C4-2B (cell line): ENCODE data around the gene FPR3.

Source experiments
- ZFX ChIP-seq: fragments of 450-650 bp; IDR thresholded peaks from 2 replicates; pipeline ENCODE4 v1.6.1; 2017
- TF ChIP-seq, protein P1 (sequence below): fragments of 450-650 bp; conservative IDR thresholded peaks from 2 replicates; pipeline ENCODE4 v1.5.1; 2017; ENCODE audit warnings: mild to moderate bottlenecking

DNA sequence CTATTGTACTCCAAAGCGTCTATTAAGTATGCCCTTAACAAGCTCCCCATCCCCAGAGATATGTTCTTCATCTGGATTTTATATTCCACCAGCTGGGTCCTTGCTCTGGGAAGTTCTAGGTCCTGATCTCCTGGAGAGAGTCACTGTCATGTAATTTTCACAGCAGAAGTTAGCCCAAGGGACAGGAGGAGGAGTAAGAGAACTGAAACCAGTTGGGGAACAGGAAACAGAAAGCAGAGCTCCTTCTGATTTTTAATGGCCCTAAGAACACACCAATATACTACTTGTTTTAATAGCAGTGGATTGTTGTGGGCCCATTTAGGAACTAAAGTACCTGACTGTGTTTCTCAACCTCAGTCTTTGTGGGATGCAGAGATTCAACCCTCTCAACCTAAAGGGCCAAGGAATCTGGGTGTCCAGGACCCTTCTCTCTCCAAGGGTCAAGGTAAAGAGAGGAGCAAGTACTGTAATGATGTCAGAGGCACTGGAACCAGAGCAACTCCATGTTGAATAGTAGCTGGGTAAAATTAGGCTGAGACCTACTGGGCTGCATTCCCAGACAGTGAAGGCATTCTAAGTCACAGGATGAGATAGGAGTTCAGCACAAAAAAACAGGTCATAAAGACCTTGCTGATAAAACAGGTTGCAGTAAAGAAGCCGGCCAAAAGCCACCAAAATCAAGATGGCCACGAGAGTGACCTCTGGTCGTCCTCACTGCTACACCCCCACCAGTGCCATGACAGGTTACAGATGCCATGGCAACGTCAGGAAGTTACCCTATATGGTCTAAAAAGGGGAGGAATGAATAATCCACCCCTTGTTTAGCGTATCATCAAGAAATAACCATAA lies 8.1 kb upstream of the FPR3 start:
- TF ChIP-seq, protein P1, sequence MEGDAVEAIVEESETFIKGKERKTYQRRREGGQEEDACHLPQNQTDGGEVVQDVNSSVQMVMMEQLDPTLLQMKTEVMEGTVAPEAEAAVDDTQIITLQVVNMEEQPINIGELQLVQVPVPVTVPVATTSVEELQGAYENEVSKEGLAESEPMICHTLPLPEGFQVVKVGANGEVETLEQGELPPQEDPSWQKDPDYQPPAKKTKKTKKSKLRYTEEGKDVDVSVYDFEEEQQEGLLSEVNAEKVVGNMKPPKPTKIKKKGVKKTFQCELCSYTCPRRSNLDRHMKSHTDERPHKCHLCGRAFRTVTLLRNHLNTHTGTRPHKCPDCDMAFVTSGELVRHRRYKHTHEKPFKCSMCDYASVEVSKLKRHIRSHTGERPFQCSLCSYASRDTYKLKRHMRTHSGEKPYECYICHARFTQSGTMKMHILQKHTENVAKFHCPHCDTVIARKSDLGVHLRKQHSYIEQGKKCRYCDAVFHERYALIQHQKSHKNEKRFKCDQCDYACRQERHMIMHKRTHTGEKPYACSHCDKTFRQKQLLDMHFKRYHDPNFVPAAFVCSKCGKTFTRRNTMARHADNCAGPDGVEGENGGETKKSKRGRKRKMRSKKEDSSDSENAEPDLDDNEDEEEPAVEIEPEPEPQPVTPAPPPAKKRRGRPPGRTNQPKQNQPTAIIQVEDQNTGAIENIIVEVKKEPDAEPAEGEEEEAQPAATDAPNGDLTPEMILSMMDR = no peak
- no peak for TF ChIP-seq ZFX
